ENCODE measurements around the gene FGF8. TPM values are rescaled to one million over a fixed set of nuclear protein-coding genes. Genes with fewer than 3 reads are reported as not detected.

Gene FGF8
- total RNA-seq, 1 donor from 2014 or later = not detected

GRCh38 chr10:101758858-101759257 lies 17.1 kb downstream of the FGF8 start:
- TF ChIP-seq, protein P1, sequence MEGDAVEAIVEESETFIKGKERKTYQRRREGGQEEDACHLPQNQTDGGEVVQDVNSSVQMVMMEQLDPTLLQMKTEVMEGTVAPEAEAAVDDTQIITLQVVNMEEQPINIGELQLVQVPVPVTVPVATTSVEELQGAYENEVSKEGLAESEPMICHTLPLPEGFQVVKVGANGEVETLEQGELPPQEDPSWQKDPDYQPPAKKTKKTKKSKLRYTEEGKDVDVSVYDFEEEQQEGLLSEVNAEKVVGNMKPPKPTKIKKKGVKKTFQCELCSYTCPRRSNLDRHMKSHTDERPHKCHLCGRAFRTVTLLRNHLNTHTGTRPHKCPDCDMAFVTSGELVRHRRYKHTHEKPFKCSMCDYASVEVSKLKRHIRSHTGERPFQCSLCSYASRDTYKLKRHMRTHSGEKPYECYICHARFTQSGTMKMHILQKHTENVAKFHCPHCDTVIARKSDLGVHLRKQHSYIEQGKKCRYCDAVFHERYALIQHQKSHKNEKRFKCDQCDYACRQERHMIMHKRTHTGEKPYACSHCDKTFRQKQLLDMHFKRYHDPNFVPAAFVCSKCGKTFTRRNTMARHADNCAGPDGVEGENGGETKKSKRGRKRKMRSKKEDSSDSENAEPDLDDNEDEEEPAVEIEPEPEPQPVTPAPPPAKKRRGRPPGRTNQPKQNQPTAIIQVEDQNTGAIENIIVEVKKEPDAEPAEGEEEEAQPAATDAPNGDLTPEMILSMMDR (IDR thresholded peaks at IDR 0.05) = no peak
- Mint-ChIP-seq H3K36me3 (ENCODE audit: unreplicated experiment) (no peaks in the 10 kb centered on the region), H3K9me3 (ENCODE audit: unreplicated experiment) (no peaks in the 10 kb centered on the region), H3K4me1 (ENCODE audit: unreplicated experiment) (no peaks in the 10 kb centered on the region), H3K27ac (ENCODE audit: unreplicated experiment) (no peak overlapping the region), H3K4me3 (ENCODE audit: unreplicated experiment) (no peak overlapping the region), H3K27me3 (ENCODE audit: unreplicated experiment) (peaks cover 46% of the 10 kb centered on the region)
- DNase-seq (ENCODE audit: extremely low spot score, unreplicated experiment) = no peak

GRCh38 chr10:101752241-101752640 lies 23.7 kb downstream of the FGF8 start:
- H3K4me1 Mint-ChIP-seq (ENCODE audit: unreplicated experiment) = no peaks in the 10 kb centered on the region

DNA sequence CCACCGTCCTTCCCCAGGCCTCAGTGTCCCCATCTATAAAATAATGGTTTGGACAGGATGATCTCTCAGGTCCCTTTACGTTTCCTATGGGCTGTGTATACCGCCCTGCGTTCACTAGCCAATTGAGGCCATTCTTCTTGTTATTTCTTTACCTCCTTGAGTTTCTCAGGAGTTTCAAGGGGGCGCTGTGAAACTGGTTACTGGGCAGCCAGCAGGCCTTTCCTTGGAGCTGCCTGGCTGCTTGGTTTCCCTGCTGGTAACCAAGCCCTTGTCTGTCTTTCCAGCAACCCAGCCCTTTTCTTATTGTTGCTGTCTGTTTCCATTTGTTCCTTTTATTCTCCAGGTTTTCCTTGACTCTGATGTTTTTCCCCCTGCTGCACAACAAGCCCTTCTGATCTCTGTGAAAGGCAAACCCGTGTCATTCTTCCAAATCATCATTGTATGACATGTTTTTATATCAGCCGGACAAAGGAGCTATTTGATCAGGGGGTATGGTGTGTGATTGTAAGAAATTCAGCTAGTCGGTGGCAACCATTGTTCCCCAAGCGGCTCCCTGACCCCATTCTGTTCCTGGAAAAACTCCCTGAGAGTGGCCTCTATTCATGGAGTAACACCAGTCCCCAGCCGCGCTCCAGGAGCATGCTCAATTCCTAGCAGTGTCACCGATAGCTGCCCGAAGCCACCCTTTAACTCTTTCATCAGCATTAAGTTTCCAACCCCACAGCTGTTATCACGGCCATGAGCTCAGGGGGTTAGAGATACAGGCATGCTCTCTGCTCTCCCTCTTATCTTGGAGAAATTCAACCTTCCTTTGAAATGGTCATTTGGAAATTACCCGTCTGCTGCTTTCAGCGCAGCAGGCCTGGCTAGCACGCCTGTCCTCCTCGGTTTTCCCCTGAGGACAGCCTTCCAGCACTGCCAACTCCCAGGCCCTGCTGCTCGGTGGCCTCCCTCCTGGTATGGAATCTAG lies 26.6 kb downstream of the FGF8 start:
- no peak for DNase-seq (ENCODE audit: extremely low spot score, unreplicated experiment)
- TF ChIP-seq, protein P1 (IDR thresholded peaks at IDR 0.05) = no peak
- Mint-ChIP-seq H3K27ac (ENCODE audit: unreplicated experiment) (no peak overlapping the region), H3K9me3 (ENCODE audit: unreplicated experiment) (no peaks in the 10 kb centered on the region), H3K36me3 (ENCODE audit: unreplicated experiment) (no peaks in the 10 kb centered on the region), H3K4me3 (ENCODE audit: unreplicated experiment) (no peak overlapping the region), H3K27me3 (ENCODE audit: unreplicated experiment) (peaks cover 39% of the 10 kb centered on the region), H3K4me1 (ENCODE audit: unreplicated experiment) (no peaks in the 10 kb centered on the region)

More at GRCh38 chr10:101752241-101752640, 23.7 kb downstream of the FGF8 start:
- DNase-seq (ENCODE audit: extremely low spot score, unreplicated experiment) = no peak
- TF ChIP-seq, protein P1 (IDR thresholded peaks at IDR 0.05) = no peak
- Mint-ChIP-seq H3K27ac (ENCODE audit: unreplicated experiment) (no peak overlapping the region), H3K9me3 (ENCODE audit: unreplicated experiment) (no peaks in the 10 kb centered on the region), H3K4me3 (ENCODE audit: unreplicated experiment) (no peak overlapping the region), H3K27me3 (ENCODE audit: unreplicated experiment) (peaks cover 49% of the 10 kb centered on the region), H3K36me3 (ENCODE audit: unreplicated experiment) (no peaks in the 10 kb centered on the region)

GRCh38 chr10:101748496-101748895 lies 27.4 kb downstream of the FGF8 start:
- Mint-ChIP-seq H3K36me3 (ENCODE audit: unreplicated experiment) (no peaks in the 10 kb centered on the region), H3K4me1 (ENCODE audit: unreplicated experiment) (no peaks in the 10 kb centered on the region), H3K9me3 (ENCODE audit: unreplicated experiment) (no peaks in the 10 kb centered on the region), H3K27me3 (ENCODE audit: unreplicated experiment) (peaks cover 32% of the 10 kb centered on the region), H3K27ac (ENCODE audit: unreplicated experiment) (no peak overlapping the region), H3K4me3 (ENCODE audit: unreplicated experiment) (no peak overlapping the region)
- TF ChIP-seq, protein P1 (IDR thresholded peaks at IDR 0.05) = no peak
- DNase-seq (ENCODE audit: extremely low spot score, unreplicated experiment) = no peak

GRCh38 chr10:101745074-101745696 lies 30.7 kb downstream of the FGF8 start:
- Mint-ChIP-seq H3K36me3 (ENCODE audit: unreplicated experiment) (peaks cover 3% of the 10 kb centered on the region), H3K9me3 (ENCODE audit: unreplicated experiment) (no peaks in the 10 kb centered on the region), H3K27me3 (ENCODE audit: unreplicated experiment) (peaks cover 47% of the 10 kb centered on the region), H3K27ac (ENCODE audit: unreplicated experiment) (no peak overlapping the region), H3K4me3 (ENCODE audit: unreplicated experiment) (no peak overlapping the region), H3K4me1 (ENCODE audit: unreplicated experiment) (no peaks in the 10 kb centered on the region)
- TF ChIP-seq, protein P1 (IDR thresholded peaks at IDR 0.05) = no peak
- DNase-seq (ENCODE audit: extremely low spot score, unreplicated experiment) = no peak

All from osteocyte (in vitro differentiated cells).